Nephron progenitor cell (in vitro differentiated cells): ENCODE data around the gene KRT36.

Source experiments
- DNase-seq: peaks from one replicate; pipeline ENCODE4 v3.0.0; 2021
- H3K27ac Mint-ChIP-seq: 2 replicates; pipeline ENCODE4 v1.8.0; 2021; ENCODE audit warnings: mild to moderate bottlenecking, moderate library complexity, mixed read lengths
- H3K27me3 Mint-ChIP-seq: 2 replicates; pipeline ENCODE4 v1.8.0; 2021; ENCODE audit warnings: mild to moderate bottlenecking, low read depth, mixed read lengths; ENCODE audit not compliant: poor library complexity
- H3K36me3 Mint-ChIP-seq: 2 replicates; pipeline ENCODE4 v1.8.0; 2021; ENCODE audit warnings: low read depth, mixed read lengths
- H3K4me1 Mint-ChIP-seq: 2 replicates; pipeline ENCODE4 v1.8.0; 2021; ENCODE audit warnings: mixed read lengths
- H3K4me3 Mint-ChIP-seq: 2 replicates; pipeline ENCODE4 v1.8.0; 2021; ENCODE audit warnings: mild to moderate bottlenecking, moderate library complexity, mixed read lengths
- H3K9me3 Mint-ChIP-seq: 2 replicates; pipeline ENCODE4 v1.8.0; 2021; ENCODE audit warnings: mild to moderate bottlenecking, moderate library complexity, mixed read lengths
- TF ChIP-seq, protein P1 (sequence below): fragments of 200-600 bp; sonication (generic); IDR thresholded peaks from 2 replicates; pipeline ENCODE4 v1.5.0; 2021; ENCODE audit warnings: antibody characterized with exemption

KRT36 gene

GRCh38 chr17:41480581-41480980 is 9.1 kb downstream of the KRT36 start:
- TF ChIP-seq, protein P1, sequence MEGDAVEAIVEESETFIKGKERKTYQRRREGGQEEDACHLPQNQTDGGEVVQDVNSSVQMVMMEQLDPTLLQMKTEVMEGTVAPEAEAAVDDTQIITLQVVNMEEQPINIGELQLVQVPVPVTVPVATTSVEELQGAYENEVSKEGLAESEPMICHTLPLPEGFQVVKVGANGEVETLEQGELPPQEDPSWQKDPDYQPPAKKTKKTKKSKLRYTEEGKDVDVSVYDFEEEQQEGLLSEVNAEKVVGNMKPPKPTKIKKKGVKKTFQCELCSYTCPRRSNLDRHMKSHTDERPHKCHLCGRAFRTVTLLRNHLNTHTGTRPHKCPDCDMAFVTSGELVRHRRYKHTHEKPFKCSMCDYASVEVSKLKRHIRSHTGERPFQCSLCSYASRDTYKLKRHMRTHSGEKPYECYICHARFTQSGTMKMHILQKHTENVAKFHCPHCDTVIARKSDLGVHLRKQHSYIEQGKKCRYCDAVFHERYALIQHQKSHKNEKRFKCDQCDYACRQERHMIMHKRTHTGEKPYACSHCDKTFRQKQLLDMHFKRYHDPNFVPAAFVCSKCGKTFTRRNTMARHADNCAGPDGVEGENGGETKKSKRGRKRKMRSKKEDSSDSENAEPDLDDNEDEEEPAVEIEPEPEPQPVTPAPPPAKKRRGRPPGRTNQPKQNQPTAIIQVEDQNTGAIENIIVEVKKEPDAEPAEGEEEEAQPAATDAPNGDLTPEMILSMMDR: no peak
- Mint-ChIP-seq H3K4me1 (no peaks in the 10 kb centered on the region), H3K36me3 (no peaks in the 10 kb centered on the region), H3K4me3 (no peak overlapping the region), H3K9me3 (no peaks in the 10 kb centered on the region), H3K27me3 (peaks cover 15% of the 10 kb centered on the region), H3K27ac (no peak overlapping the region)
- no peak for DNase-seq

GRCh38 chr17:41480136-41480535 is 9.6 kb downstream of the KRT36 start:
- Mint-ChIP-seq H3K36me3 (no peaks in the 10 kb centered on the region), H3K4me1 (no peaks in the 10 kb centered on the region), H3K4me3 (no peak overlapping the region), H3K9me3 (no peaks in the 10 kb centered on the region), H3K27ac (no peak overlapping the region), H3K27me3 (peaks cover 15% of the 10 kb centered on the region)
- TF ChIP-seq, protein P1: no peak
- DNase-seq: no peak

- Mint-ChIP-seq H3K4me1 (no peaks in the 10 kb centered on the region), H3K27me3 (peaks cover 13% of the 10 kb centered on the region), H3K36me3 (no peaks in the 10 kb centered on the region), H3K9me3 (peaks cover 6% of the 10 kb centered on the region), H3K4me3 (no peak overlapping the region), H3K27ac (no peak overlapping the region)
- TF ChIP-seq, protein P1: no peak
- no peak for DNase-seq
Measured at GRCh38 chr17:41478237-41478636, 11.5 kb downstream of the KRT36 start.

GRCh38 chr17:41476866-41477815 is 12.6 kb downstream of the KRT36 start:
- no peak for DNase-seq
- Mint-ChIP-seq H3K9me3 (peaks cover 12% of the 10 kb centered on the region), H3K36me3 (no peaks in the 10 kb centered on the region), H3K4me1 (no peaks in the 10 kb centered on the region), H3K27ac (no peak overlapping the region), H3K27me3 (peaks cover 17% of the 10 kb centered on the region), H3K4me3 (no peak overlapping the region)
- TF ChIP-seq, protein P1: no peak

DNA sequence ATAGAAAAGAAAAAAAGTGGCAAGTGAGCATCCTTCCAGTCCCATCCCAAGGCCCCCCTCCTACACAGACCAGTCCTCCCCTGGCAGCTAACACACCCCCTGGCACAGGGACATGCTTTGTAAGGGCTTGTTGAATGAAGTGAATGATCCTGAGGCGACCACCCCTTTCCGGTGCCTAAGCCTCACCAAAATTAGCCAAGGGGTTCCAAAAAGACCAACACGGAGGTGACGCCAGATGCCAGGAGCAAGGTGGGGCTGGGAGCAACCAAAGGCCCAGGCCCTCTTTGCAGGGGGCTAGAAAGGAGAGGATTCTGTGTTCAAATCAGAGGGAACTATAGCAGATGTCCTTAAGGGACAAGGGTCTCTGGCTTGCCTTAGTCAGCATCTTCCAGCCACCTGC is 14.3 kb downstream of the KRT36 start:
- Mint-ChIP-seq H3K9me3 (peaks cover 25% of the 10 kb centered on the region), H3K27me3 (peaks cover 17% of the 10 kb centered on the region)
- TF ChIP-seq, protein P1: no peak

GRCh38 chr17:41474863-41475262 is 14.8 kb downstream of the KRT36 start:
- Mint-ChIP-seq H3K36me3 (no peaks in the 10 kb centered on the region), H3K27me3 (peaks cover 14% of the 10 kb centered on the region), H3K4me3 (no peak overlapping the region), H3K27ac (no peak overlapping the region), H3K9me3 (peaks cover 25% of the 10 kb centered on the region), H3K4me1 (no peaks in the 10 kb centered on the region)
- TF ChIP-seq, protein P1: no peak
- no peak for DNase-seq

More for the DNA sequence above, 14.3 kb downstream of the KRT36 start:
- DNase-seq: no peak
- Mint-ChIP-seq H3K27ac (no peak overlapping the region), H3K36me3 (no peaks in the 10 kb centered on the region), H3K4me1 (no peaks in the 10 kb centered on the region), H3K4me3 (no peak overlapping the region)
